Measurements from ENCODE around the gene CPD. TPM values are rescaled to one million over a fixed set of nuclear protein-coding genes. Genes with fewer than 3 reads are reported as not detected.

CPD gene
- total RNA-seq, result 103 and 113 TPM in 2 replicates

DNA sequence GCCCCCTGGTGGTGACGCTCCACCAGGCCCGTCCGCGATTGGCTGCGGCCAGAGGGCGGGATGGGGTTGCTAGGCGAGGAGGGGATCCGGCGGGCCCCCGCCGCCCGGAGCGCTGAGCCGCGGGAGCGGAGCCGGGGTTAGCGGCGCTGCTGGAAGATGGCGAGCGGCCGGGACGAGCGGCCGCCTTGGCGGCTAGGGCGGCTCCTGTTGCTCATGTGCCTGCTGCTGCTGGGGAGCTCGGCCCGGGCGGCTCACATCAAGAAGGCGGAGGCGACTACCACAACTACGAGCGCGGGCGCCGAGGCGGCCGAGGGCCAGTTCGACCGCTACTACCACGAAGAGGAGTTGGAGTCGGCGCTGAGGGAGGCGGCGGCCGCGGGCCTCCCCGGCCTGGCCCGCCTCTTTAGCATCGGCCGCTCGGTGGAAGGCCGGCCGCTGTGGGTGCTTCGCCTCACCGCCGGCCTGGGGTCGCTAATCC is at the start of gene CPD:
CPD (plus strand) TSS at position 103 of the 478 bp plus-strand sequence; CDS start at position 157, 54 bp downstream.

DNA sequence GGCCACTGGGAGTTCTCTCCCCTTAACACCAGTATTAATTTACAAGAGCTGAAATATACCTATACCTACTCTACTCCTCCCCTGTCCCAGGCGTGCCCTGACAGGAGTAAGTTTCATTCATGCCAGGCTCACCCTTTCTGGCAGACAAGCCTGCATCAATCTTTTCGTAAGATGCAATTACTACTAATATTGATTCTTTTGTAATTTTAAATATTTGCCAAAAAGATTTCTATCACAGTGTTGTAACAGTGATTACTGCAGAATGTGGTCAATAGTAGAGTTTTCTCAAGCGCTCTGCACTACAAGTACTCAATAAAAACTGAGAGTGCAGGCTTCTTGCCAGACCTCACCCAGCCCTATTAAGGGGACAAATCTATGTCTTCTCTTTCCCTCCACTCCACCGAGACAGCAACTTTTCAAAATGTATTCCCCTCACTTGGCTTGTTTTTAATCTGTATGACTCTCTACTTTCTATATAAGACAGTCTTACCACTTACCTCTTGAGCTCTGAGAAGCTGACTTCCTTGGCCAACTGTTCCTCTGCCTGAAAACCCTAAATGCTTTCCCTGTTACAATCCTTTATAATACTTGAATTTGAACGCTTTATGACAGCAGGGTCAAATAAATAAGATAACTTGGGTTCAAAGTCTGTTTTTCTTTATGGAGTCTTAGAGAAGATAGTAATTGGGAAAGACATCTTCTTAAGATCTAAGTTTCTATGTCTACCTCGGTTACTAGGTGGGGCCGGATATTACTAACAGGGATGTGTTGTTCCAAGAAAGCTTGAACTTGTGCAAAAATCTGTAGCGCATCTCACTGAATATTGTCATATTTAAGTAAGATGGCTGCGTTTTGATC is 45.0 kb upstream of the CPD start, which contains the start of gene TMIGD1:
TMIGD1 (minus strand) TSS at position 555 of the 858 bp plus-strand sequence. CDS start 1,924 bp downstream, outside the sequence.

DNA sequence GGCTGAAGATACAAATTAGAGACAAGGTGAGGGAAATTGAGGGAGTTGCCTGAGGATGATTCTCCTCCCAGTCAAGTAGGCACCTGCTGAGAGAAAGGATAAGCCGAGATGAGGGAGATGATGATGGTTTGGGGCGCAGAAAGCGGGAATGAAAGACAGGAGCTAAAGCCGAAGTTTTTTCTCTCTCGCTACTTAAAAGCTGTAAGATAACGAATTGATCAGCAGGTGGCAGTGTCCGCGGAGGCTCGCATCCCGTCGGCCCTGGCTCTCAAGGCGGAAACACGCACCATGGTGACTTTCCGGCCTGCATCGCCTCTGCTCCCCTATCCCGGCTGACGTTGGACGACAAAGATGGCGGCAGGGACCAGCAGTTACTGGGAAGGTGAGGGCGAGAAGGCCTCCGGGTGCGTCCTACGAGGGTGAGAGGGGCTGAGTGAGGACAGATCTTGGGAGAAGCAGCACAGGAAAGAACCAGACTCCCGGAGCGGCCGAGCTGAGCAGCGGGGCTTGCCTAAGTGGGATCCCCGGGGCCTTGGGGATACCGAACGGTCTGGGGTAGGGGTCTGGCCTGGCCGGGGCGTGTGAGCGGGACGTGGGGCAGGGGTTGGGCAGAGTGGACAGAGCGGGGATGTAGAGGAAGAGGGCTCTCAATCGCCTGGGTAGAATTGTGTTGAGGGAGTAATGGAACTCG is 98.5 kb downstream of the CPD start, which contains the start of gene GOSR1:
GOSR1 (plus strand) TSS at position 326 of the 691 bp plus-strand sequence; CDS start at position 352, 26 bp downstream.

Small RNA genes within 50 kb of the gene (small RNA-seq; reads per million reads assigned to genes)
- not detected for gene RF00019
- gene RNU6-990P, result not detected

Other genes starting within 250 kb of the CPD start
- not detected in 2 replicates for gene SLC6A4, start 143.2 kb upstream of the CPD start, total RNA-seq
- 30.5 and 31.3 TPM in 2 replicates for gene BLMH, start 87.0 kb upstream of the CPD start, total RNA-seq
- not detected in 2 replicates for gene TMIGD1, start 44.9 kb upstream of the CPD start, total RNA-seq
- 17.0 and 18.7 TPM in 2 replicates for gene GOSR1, start 98.5 kb downstream of the CPD start, total RNA-seq